Activated T-cell treated with anti-CD3 and anti-CD28 coated beads, Interleukin-2, amount 50 U/mL, for 72 hours (primary cell): ENCODE results near the gene COPZ2. TPM values are rescaled to one million over a fixed set of nuclear protein-coding genes. Genes with fewer than 3 reads are reported as not detected.
"Not testable (repeated sequence)": the region's sequence is repeated elsewhere in the genome, so short reads cannot be mapped to it uniquely, and the experiment has no call there.

Experiments used
- ATAC-seq, 2 donors: fragments of 150-1000 bp; cut with Tn5 transposase; replicated peaks in 1 of 2; 2 replicates each; pipeline ENCODE4 v1.10.0; 2021; ENCODE audit warnings: moderate library complexity in 2 of 2, mild to moderate bottlenecking in 1 of 2
- DNase-seq, 2 donors: peaks; one replicate each; pipeline ENCODE4 v3.0.0; 2021 to 2022; ENCODE audit warnings: mixed read lengths in 1 of 2
- H3K27ac Mint-ChIP-seq: one replicate; pipeline ENCODE4 v1.8.0; 2022; ENCODE audit warnings: mild to moderate bottlenecking, moderate library complexity, mixed read lengths
- H3K27me3 Mint-ChIP-seq: one replicate; pipeline ENCODE4 v1.8.0; 2022; ENCODE audit warnings: low read depth, mixed read lengths
- H3K36me3 Mint-ChIP-seq, 2 donors: one replicate each; pipeline ENCODE4 v1.8.0; 2022; ENCODE audit warnings: mixed read lengths in 2 of 2, mild to moderate bottlenecking in 1 of 2; ENCODE audit not compliant: insufficient read depth in 2 of 2
- H3K4me1 Mint-ChIP-seq: one replicate; pipeline ENCODE4 v1.8.0; 2022; ENCODE audit warnings: low read depth, mixed read lengths
- H3K4me3 Mint-ChIP-seq, 2 donors: one replicate each; pipeline ENCODE4 v1.8.0; 2022; ENCODE audit warnings: mild to moderate bottlenecking in 2 of 2, mixed read lengths in 2 of 2, moderate library complexity in 2 of 2
- H3K9me3 Mint-ChIP-seq, 2 donors: one replicate each; pipeline ENCODE4 v1.8.0; 2022; ENCODE audit warnings: mixed read lengths in 2 of 2
- total RNA-seq, 2 donors: library from RNA; stranded (reverse); gene quantifications; one replicate each; pipeline ENCODE4 v1.2.3, GENCODE V29; 2022

COPZ2 gene
- total RNA-seq, 2 donors from 2014 or later: 11.7 to 14.2 TPM

GRCh38 chr17:48004983-48005382, 32.6 kb downstream of the COPZ2 start:
- Mint-ChIP-seq H3K9me3 (no peaks in the 10 kb centered on the region), H3K27me3 (peaks cover 39% of the 10 kb centered on the region), H3K36me3 (no peaks in the 10 kb centered on the region), H3K4me3 (no peak overlapping the region), H3K27ac (no peak overlapping the region), H3K4me1 (peaks cover 10% of the 10 kb centered on the region)
- ATAC-seq (no peak), DNase-seq (no peak)

- Mint-ChIP-seq H3K27me3 (peaks cover 32% of the 10 kb centered on the region), H3K4me1 (peaks cover 10% of the 10 kb centered on the region), H3K36me3 (no peaks in the 10 kb centered on the region), H3K4me3 (no peak overlapping the region), H3K9me3 (no peaks in the 10 kb centered on the region), H3K27ac (no peak overlapping the region)
- DNase-seq (no peak), ATAC-seq (no peak)
Measured at GRCh38 chr17:48003417-48004151, 34.0 kb downstream of the COPZ2 start.

GRCh38 chr17:48002916-48003416, 34.6 kb downstream of the COPZ2 start:
- Mint-ChIP-seq H3K27me3 (peaks cover 32% of the 10 kb centered on the region), H3K4me3 (no peak overlapping the region), H3K9me3 (no peaks in the 10 kb centered on the region), H3K36me3 (no peaks in the 10 kb centered on the region), H3K27ac (no peak overlapping the region), H3K4me1 (peaks cover 10% of the 10 kb centered on the region)
- ATAC-seq (no peak), DNase-seq (no peak)

- H3K4me3 Mint-ChIP-seq: no peak overlapping the region
- H3K27me3 Mint-ChIP-seq: peaks cover 30% of the 10 kb centered on the region
- H3K36me3 Mint-ChIP-seq: no peaks in the 10 kb centered on the region
- no peak for ATAC-seq
- H3K4me1 Mint-ChIP-seq: peaks cover 10% of the 10 kb centered on the region
- H3K27ac Mint-ChIP-seq: no peak overlapping the region
- no peaks in the 10 kb centered on the region for H3K9me3 Mint-ChIP-seq
- DNase-seq: no peak
Measured at GRCh38 chr17:48002266-48002915, 35.2 kb downstream of the COPZ2 start.

DNA sequence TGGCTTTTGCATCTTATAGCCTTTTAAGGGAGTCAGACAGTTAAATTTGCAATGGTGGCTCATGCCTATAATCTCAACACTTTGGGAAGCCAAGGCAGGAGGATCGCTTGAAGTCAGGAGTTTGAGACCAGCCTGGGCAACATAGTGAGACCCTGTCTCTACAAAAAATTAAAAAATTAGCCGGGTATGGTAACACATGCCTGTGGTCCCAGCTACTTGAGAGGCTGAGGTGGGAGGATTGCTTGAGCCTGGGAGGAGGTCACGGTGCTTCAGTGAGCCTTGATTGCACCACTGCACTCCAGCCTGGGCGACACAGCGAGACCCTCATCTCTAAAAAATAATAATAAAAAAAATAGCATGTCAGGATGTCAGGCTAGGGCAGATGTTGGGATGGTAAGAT, 35.9 kb downstream of the COPZ2 start:
- Mint-ChIP-seq H3K4me1 (peaks cover 10% of the 10 kb centered on the region), H3K27me3 (peaks cover 25% of the 10 kb centered on the region)
- H3K9me3 Mint-ChIP-seq, H3K36me3 Mint-ChIP-seq, H3K4me3 Mint-ChIP-seq, DNase-seq, ATAC-seq, H3K27ac Mint-ChIP-seq: not testable (repeated sequence)

- Mint-ChIP-seq H3K4me3 (no peak overlapping the region), H3K27ac (no peak overlapping the region), H3K9me3 (no peaks in the 10 kb centered on the region), H3K4me1 (peaks cover 10% of the 10 kb centered on the region), H3K36me3 (no peaks in the 10 kb centered on the region), H3K27me3 (peaks cover 23% of the 10 kb centered on the region)
- no peak for ATAC-seq
- no peak for DNase-seq
Measured at GRCh38 chr17:48001197-48001596, 36.4 kb downstream of the COPZ2 start.

DNA sequence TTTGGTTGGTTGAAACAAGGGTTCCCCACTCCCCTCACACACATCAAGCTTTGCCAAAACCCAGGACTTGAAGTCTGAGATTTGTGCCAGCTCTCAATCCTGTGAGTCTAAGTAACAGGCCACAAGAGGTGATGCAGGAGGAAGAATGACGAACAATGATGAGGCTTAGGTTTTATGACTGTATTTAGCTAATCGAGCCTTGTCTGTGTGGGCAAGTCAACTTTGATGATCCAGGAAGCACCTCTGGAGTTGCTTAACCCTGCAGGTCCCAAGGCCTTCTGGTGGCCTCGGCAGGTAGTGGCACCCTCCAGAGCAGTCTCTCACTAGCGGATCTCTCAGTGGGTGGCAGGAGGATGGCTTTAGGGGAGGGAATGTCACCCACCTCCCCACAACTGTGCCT, 38.0 kb downstream of the COPZ2 start:
- Mint-ChIP-seq H3K4me3 (no peak overlapping the region), H3K27ac (no peak overlapping the region), H3K9me3 (no peaks in the 10 kb centered on the region), H3K27me3 (peaks cover 18% of the 10 kb centered on the region), H3K4me1 (peaks cover 7% of the 10 kb centered on the region), H3K36me3 (no peaks in the 10 kb centered on the region)
- ATAC-seq: peak; percentile 47 to 79
- no peak for DNase-seq

- no peak overlapping the region for H3K4me3 Mint-ChIP-seq
- H3K27me3 Mint-ChIP-seq: peaks cover 9% of the 10 kb centered on the region
- DNase-seq (no peak), ATAC-seq (no peak)
- no peak overlapping the region for H3K27ac Mint-ChIP-seq
- no peaks in the 10 kb centered on the region for H3K36me3 Mint-ChIP-seq
- H3K9me3 Mint-ChIP-seq: no peaks in the 10 kb centered on the region
- peaks cover 4% of the 10 kb centered on the region for H3K4me1 Mint-ChIP-seq
Measured at GRCh38 chr17:47998044-47998443, 39.6 kb downstream of the COPZ2 start.

- no peak for ATAC-seq
Measured at GRCh38 chr17:47997586-47997985, 40.0 kb downstream of the COPZ2 start.

GRCh38 chr17:47996201-47996600, 41.4 kb downstream of the COPZ2 start:
- Mint-ChIP-seq H3K36me3 (no peaks in the 10 kb centered on the region), H3K4me3 (no peak overlapping the region), H3K9me3 (no peaks in the 10 kb centered on the region), H3K27me3 (no peaks in the 10 kb centered on the region), H3K4me1 (no peaks in the 10 kb centered on the region), H3K27ac (no peak overlapping the region)
- DNase-seq: no peak
- ATAC-seq: no peak

More at GRCh38 chr17:47997586-47997985, 40.0 kb downstream of the COPZ2 start:
- H3K27ac Mint-ChIP-seq: no peak overlapping the region
- DNase-seq: no peak
- no peak overlapping the region for H3K4me3 Mint-ChIP-seq
- no peaks in the 10 kb centered on the region for H3K9me3 Mint-ChIP-seq
- H3K4me1 Mint-ChIP-seq: peaks cover under 1% of the 10 kb centered on the region
- H3K36me3 Mint-ChIP-seq: no peaks in the 10 kb centered on the region
- H3K27me3 Mint-ChIP-seq: peaks cover 4% of the 10 kb centered on the region

DNA sequence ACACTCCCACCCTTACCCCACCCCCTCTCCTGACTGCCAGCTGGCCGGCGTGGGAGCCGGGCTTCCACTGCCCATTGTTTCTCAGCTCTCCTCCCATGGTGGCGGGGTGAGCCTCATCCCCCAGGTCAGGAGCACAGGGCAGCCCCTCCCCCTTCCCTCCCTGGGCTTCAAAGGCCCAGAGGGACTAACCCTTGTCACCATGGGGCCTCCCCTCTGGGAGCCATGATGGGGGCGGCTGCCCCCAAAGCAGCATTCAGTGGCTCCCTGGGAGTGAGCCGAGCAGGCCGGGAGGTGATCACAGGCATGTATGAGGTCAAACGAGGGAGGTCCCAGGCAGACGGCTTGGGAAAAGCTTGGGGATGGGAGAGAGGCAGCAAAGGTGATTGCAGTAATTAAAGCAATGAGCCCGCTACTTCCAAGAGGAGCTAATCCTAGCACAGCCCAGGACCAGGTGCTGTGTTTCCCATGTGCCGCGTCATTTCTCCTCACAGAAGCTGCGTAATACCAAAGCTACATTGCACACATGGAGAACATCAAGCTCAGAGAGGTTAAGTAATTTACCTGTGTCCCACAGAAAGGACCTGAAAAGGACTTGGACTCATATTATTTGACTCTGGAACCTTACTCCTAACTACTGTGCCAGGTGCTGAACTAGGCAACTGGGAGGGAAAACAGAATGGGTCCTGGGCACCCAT, 42.2 kb downstream of the COPZ2 start:
- no peaks in the 10 kb centered on the region for H3K27me3 Mint-ChIP-seq
- no peaks in the 10 kb centered on the region for H3K4me1 Mint-ChIP-seq
- H3K27ac Mint-ChIP-seq: no peak overlapping the region
- H3K4me3 Mint-ChIP-seq: no peak overlapping the region
- DNase-seq (no peak), ATAC-seq (no peak)
- no peaks in the 10 kb centered on the region for H3K9me3 Mint-ChIP-seq
- H3K36me3 Mint-ChIP-seq: no peaks in the 10 kb centered on the region

DNA sequence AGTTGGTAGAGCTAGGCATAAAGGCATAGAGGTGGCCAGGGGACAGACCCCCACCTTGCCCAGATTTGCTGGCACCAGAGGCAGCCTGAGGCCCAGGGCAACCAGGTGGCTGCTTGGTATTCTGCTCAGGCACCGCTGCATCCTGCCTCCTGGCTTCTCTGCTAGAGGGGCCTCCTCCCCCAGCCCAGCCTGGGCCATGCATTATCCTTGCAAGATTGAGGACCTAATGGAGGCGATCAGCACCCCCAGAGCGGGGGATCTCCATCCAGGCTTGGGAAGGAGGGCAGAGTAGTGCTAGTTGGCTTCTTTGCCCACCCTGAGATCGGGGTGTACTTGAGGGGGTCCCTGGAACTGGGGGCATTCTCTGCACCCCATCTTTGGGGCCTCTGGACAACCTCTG, 42.9 kb downstream of the COPZ2 start:
- no peak overlapping the region for H3K27ac Mint-ChIP-seq
- ATAC-seq (no peak), DNase-seq (no peak)
- H3K4me1 Mint-ChIP-seq: no peaks in the 10 kb centered on the region
- H3K9me3 Mint-ChIP-seq: no peaks in the 10 kb centered on the region
- no peaks in the 10 kb centered on the region for H3K27me3 Mint-ChIP-seq
- no peak overlapping the region for H3K4me3 Mint-ChIP-seq
- H3K36me3 Mint-ChIP-seq: no peaks in the 10 kb centered on the region

DNA sequence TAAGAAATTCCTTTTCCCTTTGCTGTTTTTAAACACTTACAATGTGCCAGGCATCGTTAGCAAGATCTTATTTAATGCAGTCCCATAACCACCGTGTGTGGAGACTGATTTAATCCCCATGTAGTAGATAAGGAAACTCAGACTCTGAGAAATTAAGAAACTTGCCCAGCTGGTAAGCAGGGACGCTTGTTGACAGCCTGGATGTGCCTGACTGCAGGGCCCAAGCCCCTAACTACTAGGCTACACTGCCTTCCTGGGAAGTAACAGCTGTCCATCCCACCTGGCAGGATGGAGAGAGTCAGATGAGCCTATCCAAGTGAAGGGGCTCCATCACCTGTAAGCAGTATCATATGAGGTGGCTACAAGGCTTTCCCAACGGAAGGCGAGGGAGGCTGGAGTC, 43.6 kb downstream of the COPZ2 start:
- Mint-ChIP-seq H3K27ac (no peak overlapping the region), H3K9me3 (no peaks in the 10 kb centered on the region), H3K4me1 (no peaks in the 10 kb centered on the region), H3K27me3 (no peaks in the 10 kb centered on the region), H3K36me3 (no peaks in the 10 kb centered on the region), H3K4me3 (no peak overlapping the region)
- DNase-seq (no peak), ATAC-seq (no peak)
